IgD-negative memory B cell (primary cell): ENCODE data around the gene RRP12. TPM values are rescaled to one million over a fixed set of nuclear protein-coding genes. Genes with fewer than 3 reads are reported as not detected.
"Not testable (repeated sequence)": the region's sequence is repeated elsewhere in the genome, so short reads cannot be mapped to it uniquely, and the experiment has no call there.

Experiments
- H3K27ac Mint-ChIP-seq, 3 donors: one replicate each; pipeline ENCODE4 v1.8.0; 2020 to 2022; ENCODE audit warnings: mild to moderate bottlenecking in 3 of 3, mixed read lengths in 3 of 3, moderate library complexity in 1 of 3
- H3K27me3 Mint-ChIP-seq: one replicate; pipeline ENCODE4 v1.8.0; 2021; ENCODE audit warnings: mixed read lengths
- H3K36me3 Mint-ChIP-seq: one replicate; pipeline ENCODE4 v1.8.0; 2020; ENCODE audit warnings: mild to moderate bottlenecking, mixed read lengths
- H3K4me1 Mint-ChIP-seq, 3 donors: one replicate each; pipeline ENCODE4 v1.8.0; 2020 to 2022; ENCODE audit warnings: mixed read lengths in 3 of 3, mild to moderate bottlenecking in 1 of 3
- H3K4me3 Mint-ChIP-seq, 4 donors: one replicate each; pipeline ENCODE4 v1.8.0; 2020 to 2022; ENCODE audit warnings: mild to moderate bottlenecking in 4 of 4, mixed read lengths in 4 of 4, moderate library complexity in 3 of 4
- H3K9me3 Mint-ChIP-seq, 3 donors: one replicate each; pipeline ENCODE4 v1.8.0; 2020 to 2021; ENCODE audit warnings: mixed read lengths in 3 of 3, mild to moderate bottlenecking in 1 of 3
- polyA plus RNA-seq: library from polyadenylated mRNA; unstranded; fragments of 300-500 nt; fragmentation: Illumina TruSeq; gene quantifications from one replicate; pipeline ENCODE4 v1.2.3, GENCODE V29; 2021

The RRP12 gene
- polyA plus RNA-seq, 1 donor from 2014 or later = 15.0 TPM

- not testable (repeated sequence) for H3K9me3 Mint-ChIP-seq, H3K27me3 Mint-ChIP-seq, H3K4me1 Mint-ChIP-seq, H3K27ac Mint-ChIP-seq, H3K36me3 Mint-ChIP-seq, H3K4me3 Mint-ChIP-seq
These were observed 57.5 kb downstream of the RRP12 start for GRCh38 chr10:97343664-97344063.

GRCh38 chr10:97341416-97341815 is 59.7 kb downstream of the RRP12 start:
- H3K4me3 Mint-ChIP-seq = peak overlapping the region in 1 of 4 donors; percentile 29
- H3K27ac Mint-ChIP-seq = no peak overlapping the region
- no peaks in the 10 kb centered on the region for H3K27me3 Mint-ChIP-seq
- no peaks in the 10 kb centered on the region for H3K9me3 Mint-ChIP-seq
- H3K4me1 Mint-ChIP-seq = peaks cover 0 to 10% (median 4%) of the 10 kb centered on the region in 3 donors
- H3K36me3 Mint-ChIP-seq = no peaks in the 10 kb centered on the region

GRCh38 chr10:97338041-97338440 is 63.1 kb downstream of the RRP12 start:
- Mint-ChIP-seq H3K27me3 (no peaks in the 10 kb centered on the region), H3K4me1 (peaks cover 9 to 24% (median 16%) of the 10 kb centered on the region in 3 donors), H3K4me3 (peak overlapping the region in 1 of 4 donors; percentile 95), H3K27ac (peak overlapping the region; percentile 0 to 99 (median 9)), H3K36me3 (peaks cover 3% of the 10 kb centered on the region), H3K9me3 (no peaks in the 10 kb centered on the region)

- Mint-ChIP-seq H3K9me3 (no peaks in the 10 kb centered on the region), H3K36me3 (peaks cover 3% of the 10 kb centered on the region), H3K27ac (peak overlapping the region in 2 of 3 donors; percentile 79 to 99), H3K4me3 (peak overlapping the region in 1 of 4 donors; percentile 95), H3K4me1 (peaks cover 17 to 30% (median 24%) of the 10 kb centered on the region in 3 donors), H3K27me3 (no peaks in the 10 kb centered on the region)
These were observed 64.0 kb downstream of the RRP12 start for GRCh38 chr10:97336942-97337831.

- peaks cover 3% of the 10 kb centered on the region for H3K36me3 Mint-ChIP-seq
- peak overlapping the region in 2 of 3 donors; percentile 79 to 99 for H3K27ac Mint-ChIP-seq
- peak overlapping the region; percentile 55 to 95 (median 78) for H3K4me3 Mint-ChIP-seq
- H3K27me3 Mint-ChIP-seq = no peaks in the 10 kb centered on the region
- peaks cover 20 to 35% (median 31%) of the 10 kb centered on the region in 3 donors for H3K4me1 Mint-ChIP-seq
- H3K9me3 Mint-ChIP-seq = no peaks in the 10 kb centered on the region
These were observed 64.7 kb downstream of the RRP12 start for GRCh38 chr10:97336446-97336845.

- H3K27me3 Mint-ChIP-seq = no peaks in the 10 kb centered on the region
- H3K9me3 Mint-ChIP-seq = no peaks in the 10 kb centered on the region
- H3K27ac Mint-ChIP-seq = peak overlapping the region; percentile 46 to 99 (median 79)
- peak overlapping the region; percentile 55 to 95 (median 78) for H3K4me3 Mint-ChIP-seq
- H3K36me3 Mint-ChIP-seq = peaks cover 3% of the 10 kb centered on the region
- H3K4me1 Mint-ChIP-seq = peaks cover 24 to 40% (median 35%) of the 10 kb centered on the region in 3 donors
These were observed 65.1 kb downstream of the RRP12 start for GRCh38 chr10:97336006-97336405.

- Mint-ChIP-seq H3K27ac (peak overlapping the region in 2 of 3 donors; percentile 81 to 99), H3K27me3 (no peaks in the 10 kb centered on the region), H3K9me3 (no peaks in the 10 kb centered on the region), H3K4me3 (peak overlapping the region; percentile 83 to 95 (median 91)), H3K4me1 (peaks cover 24 to 40% (median 36%) of the 10 kb centered on the region in 3 donors), H3K36me3 (peaks cover 3% of the 10 kb centered on the region)
These were observed 65.9 kb downstream of the RRP12 start for GRCh38 chr10:97335188-97335619.

GRCh38 chr10:97334370-97335175 is 66.6 kb downstream of the RRP12 start, which contains the start of gene FRAT2:
TSS of gene FRAT2 (minus strand) at chr10:97334729. CDS start at chr10:97334572, 157 bp downstream.
- H3K36me3 Mint-ChIP-seq = peaks cover 3% of the 10 kb centered on the region
- peak within 1 kb of the TSS; percentile 90 to 97 (median 96) for H3K4me3 Mint-ChIP-seq
- peak within 1 kb of the TSS; percentile 84 to 99 (median 95) for H3K27ac Mint-ChIP-seq
- no peaks in the 10 kb centered on the region for H3K27me3 Mint-ChIP-seq
- H3K9me3 Mint-ChIP-seq = no peaks in the 10 kb centered on the region
- H3K4me1 Mint-ChIP-seq = peaks cover 26 to 45% (median 40%) of the 10 kb centered on the region in 3 donors

GRCh38 chr10:97333601-97334369 is 67.4 kb downstream of the RRP12 start:
- Mint-ChIP-seq H3K9me3 (no peaks in the 10 kb centered on the region), H3K27me3 (no peaks in the 10 kb centered on the region), H3K4me3 (peak overlapping the region; percentile 90 to 97 (median 96)), H3K4me1 (peaks cover 26 to 47% (median 44%) of the 10 kb centered on the region in 3 donors), H3K36me3 (peaks cover 3% of the 10 kb centered on the region), H3K27ac (peak overlapping the region; percentile 84 to 98 (median 89))

- Mint-ChIP-seq H3K4me3 (peak overlapping the region; percentile 90 to 97 (median 96)), H3K27me3 (no peaks in the 10 kb centered on the region), H3K27ac (peak overlapping the region; percentile 84 to 98 (median 89)), H3K36me3 (peaks cover 3% of the 10 kb centered on the region), H3K4me1 (peaks cover 26 to 49% (median 46%) of the 10 kb centered on the region in 3 donors), H3K9me3 (no peaks in the 10 kb centered on the region)
These were observed 67.9 kb downstream of the RRP12 start for GRCh38 chr10:97333351-97333600.

GRCh38 chr10:97332591-97333350 is 68.4 kb downstream of the RRP12 start:
- H3K4me1 Mint-ChIP-seq = peaks cover 28 to 49% (median 46%) of the 10 kb centered on the region in 3 donors
- H3K27me3 Mint-ChIP-seq = no peaks in the 10 kb centered on the region
- H3K27ac Mint-ChIP-seq = peak overlapping the region; percentile 84 to 98 (median 89)
- H3K9me3 Mint-ChIP-seq = no peaks in the 10 kb centered on the region
- peak overlapping the region; percentile 90 to 97 (median 96) for H3K4me3 Mint-ChIP-seq
- H3K36me3 Mint-ChIP-seq = peaks cover 3% of the 10 kb centered on the region

GRCh38 chr10:97331153-97331703 is 69.9 kb downstream of the RRP12 start:
- Mint-ChIP-seq H3K27ac (peak overlapping the region in 2 of 3 donors; percentile 80 to 94), H3K9me3 (no peaks in the 10 kb centered on the region), H3K4me3 (peak overlapping the region; percentile 30 to 97 (median 86)), H3K27me3 (no peaks in the 10 kb centered on the region), H3K36me3 (peaks cover 3% of the 10 kb centered on the region), H3K4me1 (peaks cover 28 to 45% (median 39%) of the 10 kb centered on the region in 3 donors)

GRCh38 chr10:97329766-97330165 is 71.4 kb downstream of the RRP12 start:
- Mint-ChIP-seq H3K9me3 (no peaks in the 10 kb centered on the region), H3K4me1 (peaks cover 24 to 41% (median 37%) of the 10 kb centered on the region in 3 donors), H3K4me3 (peak overlapping the region in 2 of 4 donors; percentile 5 to 97), H3K27ac (peak overlapping the region in 2 of 3 donors; percentile 76), H3K36me3 (peaks cover 3% of the 10 kb centered on the region), H3K27me3 (no peaks in the 10 kb centered on the region)
